HG03280 (cell line): ENCODE measurements around the gene SLC36A1.
A peak's percentile ranks its signal among the peaks of the same experiment; 100 is the strongest.

ENCODE experiments used
- ATAC-seq: cut with Tn5 transposase; IDR thresholded peaks from one replicate; pipeline ENCODE4 v1.9.1; 2021; ENCODE audit warnings: mild to moderate bottlenecking, moderate library complexity; ENCODE audit not compliant: unreplicated experiment

The SLC36A1 gene

DNA sequence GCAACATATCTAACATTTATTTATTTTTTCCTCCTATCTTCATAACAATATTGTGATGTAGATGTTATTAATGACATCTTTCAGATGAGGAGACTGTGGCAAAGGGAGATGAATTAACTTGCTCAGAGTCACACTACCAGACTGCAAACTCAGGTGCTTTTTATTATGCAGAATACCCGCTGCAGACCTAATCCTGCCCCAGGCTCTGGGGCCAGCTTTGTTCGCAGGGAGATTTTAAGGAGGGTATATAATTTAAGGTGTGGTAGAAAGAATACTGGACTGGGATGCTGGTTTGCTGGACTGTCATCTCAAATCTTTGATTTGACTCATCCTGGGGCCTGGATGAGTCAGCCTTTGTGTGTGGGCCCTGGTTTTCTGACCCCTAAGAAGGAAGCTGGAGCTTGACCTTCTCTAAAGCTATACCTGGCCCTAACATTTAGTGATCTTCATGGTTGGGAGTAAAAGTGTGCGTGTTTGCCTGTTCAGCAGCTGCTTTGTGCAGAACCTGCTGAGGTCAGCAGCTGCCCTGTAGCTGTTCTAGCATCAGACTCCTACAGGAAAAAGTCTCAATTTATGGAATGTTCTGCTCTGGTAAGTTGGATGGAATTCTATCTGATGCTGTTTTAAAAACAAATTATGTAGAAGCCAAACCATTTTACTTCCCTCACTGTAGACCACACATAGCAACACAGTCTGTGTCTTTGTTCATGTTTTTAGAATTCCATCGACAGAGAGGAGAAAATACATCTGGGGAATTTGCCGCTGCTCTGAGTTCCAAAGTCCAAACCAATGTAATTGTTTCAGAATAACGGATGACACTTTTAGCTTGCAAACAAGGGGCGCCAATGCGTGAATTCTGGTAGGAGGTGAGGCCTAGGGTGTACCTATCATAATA lies 4.5 kb downstream of the SLC36A1 start:
- ATAC-seq, result peak; percentile 47

DNA sequence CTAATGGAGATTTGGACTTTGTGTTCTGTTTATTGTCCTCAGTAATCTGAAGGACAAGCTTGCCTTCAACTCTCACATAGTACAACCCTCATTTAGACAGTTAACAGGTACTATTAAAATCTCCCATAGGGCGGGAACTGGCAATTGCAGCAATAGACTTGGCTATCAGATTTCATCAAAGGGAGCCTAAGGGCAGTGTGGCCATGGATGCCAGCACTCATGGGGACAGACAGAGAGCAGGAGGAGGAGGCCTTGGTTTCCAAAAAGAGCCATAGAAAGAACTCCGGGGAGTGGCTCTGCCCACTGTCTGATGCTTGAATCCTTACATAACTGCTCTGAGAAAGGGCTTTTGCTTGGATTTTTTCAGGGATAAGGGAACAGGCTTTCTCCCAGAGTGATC lies 6.8 kb downstream of the SLC36A1 start:
- no peak for ATAC-seq

DNA sequence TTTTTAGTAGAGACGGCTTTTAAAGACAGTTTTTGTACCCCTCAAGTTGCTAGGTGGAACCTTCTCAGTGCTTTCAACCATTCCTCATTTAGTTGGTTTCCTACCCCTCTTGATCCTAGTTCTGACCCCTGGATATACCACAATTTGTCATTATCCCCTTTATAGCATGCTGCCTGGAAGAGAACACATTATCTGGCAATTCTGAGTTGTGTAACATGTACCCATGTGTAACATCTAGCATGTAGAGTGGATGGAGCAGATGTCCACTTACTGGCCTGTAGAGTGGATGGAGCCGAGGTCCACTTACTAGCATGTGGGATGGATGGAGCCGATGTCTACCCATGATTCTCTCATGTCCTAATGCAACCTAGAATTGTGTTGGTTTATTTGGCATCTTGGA lies 7.5 kb downstream of the SLC36A1 start:
- no peak for ATAC-seq

DNA sequence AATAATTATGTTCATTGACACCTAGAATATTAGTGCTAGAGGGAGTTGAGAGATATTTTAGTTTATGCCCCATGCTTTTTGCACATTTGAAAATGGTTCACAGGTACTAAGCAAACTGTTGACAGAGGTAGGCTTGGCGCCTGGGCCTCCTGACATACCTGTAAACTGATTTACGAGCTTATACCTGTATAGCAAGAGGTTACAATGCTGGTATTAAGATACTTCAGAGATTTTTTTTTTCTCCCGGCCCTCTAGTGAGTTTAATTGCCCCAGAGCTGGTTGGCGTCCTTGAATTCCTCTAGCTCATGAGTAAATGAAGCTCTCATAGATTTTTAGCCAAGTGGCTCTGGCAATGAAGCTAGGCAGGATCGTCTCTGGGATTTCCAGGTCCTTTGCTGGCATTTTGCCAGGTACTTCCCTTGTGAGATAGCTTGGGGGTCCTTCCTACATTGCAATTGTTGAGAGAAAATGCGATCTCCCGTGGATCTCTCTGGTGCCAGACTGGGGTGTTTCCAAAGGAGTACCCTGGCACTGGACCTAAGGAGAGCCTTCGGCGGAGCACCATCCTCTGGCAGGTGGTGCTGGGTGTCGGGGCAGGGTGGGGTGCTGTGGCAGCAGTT lies 9.0 kb downstream of the SLC36A1 start:
- no peak for ATAC-seq

DNA sequence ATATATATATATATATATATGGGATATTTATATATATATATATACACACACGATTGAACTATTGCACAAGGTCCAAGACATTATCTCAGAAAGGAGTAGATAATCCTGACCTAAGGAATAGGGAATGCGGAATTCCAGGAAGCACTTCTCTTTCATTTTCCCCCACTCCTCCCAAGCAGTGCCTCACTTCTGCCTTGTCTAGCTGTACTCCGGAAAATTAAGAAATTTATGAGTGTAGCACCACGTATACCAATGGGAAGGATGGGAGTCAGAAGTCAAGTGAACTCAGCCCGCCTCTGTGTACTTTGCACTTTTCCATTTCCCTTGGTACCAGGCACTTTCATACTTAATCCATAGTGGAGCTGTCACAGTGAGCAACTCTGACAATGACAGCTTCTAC lies 10.9 kb downstream of the SLC36A1 start:
- no peak for ATAC-seq

DNA sequence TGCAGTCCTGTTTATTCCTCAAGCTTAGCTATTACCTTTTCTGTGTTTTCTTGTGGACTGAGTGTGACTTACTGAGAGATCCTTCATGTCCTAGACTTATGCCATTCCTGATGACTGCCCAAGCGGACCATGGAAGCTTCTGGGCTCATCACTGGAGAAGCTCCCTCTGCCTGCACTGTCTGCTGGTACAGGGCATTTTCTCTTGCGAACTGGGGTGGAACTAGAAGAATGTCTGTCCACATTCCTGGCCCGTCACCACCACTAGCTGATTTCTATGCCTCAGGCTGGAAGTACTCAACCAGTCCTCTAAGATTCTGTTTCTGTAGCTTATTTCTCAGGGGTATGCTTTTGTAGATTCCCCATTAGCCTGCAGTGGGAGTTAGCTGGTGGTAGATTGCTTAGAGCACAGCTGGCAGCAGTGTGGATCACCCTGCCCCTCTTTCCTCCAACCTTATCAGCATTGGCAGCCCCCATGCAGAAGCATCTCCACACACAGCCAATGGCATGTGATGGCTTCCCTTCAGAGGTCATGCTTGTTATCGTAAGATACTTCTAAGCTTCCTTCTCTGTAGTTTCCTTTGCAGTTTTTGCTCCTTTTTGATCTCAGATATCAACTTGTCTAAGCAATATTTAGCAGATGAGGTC lies 12.4 kb downstream of the SLC36A1 start:
- no peak for ATAC-seq

DNA sequence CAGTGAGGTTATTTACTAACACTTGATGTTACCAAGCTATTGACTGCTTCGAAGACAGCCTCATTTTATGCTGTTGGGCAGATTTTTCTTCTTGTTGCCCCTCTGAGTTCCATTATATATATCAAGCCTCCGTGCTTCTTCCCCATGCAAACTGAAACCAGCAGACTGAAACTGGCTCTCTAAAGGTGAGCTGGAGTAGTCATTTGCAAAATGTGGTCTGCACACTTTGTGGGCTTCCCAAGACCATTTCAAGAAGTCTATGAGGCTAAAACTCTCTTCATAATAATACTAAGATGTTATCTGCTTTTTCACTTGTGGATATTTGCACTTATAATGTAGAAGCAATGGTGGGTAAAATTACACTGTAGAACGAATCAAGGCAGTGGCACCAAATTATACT lies 13.9 kb downstream of the SLC36A1 start:
- peak; percentile 94 for ATAC-seq

DNA sequence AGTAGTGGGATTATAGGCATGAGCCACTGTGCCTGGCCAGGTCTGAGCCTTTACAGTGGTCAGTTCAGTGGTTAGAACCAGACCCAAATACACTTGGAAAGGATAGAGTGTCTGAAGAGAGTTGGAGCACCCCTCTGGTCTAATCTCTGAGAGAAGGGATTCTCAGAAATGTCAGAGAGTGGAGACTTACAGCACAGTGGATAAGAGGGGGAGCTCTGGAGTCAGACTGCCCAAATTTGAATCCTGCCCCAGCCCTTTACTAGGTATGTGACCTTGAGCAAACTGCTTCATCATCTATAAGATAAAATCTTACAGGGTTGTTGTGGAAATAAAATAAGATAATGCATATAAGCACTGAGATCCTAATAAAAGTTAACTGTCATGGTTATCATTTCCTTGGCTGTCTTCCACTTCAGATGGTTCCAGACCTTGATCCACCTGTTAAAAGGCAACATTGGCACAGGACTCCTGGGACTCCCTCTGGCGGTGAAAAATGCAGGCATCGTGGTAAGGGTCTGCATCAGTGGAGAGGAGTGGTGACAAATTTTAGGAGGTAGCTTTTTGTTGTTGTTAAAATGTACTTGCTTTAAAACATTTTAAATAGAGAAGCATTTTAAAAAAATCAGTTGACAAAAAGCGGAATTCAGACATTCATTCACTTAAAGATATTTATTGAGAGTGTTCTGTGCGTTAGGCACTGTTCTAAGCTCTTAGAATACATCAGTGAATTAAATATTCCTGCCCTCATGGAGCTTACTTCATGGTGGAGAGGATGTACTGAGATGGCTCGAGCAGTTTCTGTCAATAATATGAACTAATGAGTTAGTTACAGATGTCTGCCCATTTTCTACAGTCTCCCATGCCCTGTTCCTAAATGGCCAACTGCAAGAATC lies 16.0 kb downstream of the SLC36A1 start:
- no peak for ATAC-seq

DNA sequence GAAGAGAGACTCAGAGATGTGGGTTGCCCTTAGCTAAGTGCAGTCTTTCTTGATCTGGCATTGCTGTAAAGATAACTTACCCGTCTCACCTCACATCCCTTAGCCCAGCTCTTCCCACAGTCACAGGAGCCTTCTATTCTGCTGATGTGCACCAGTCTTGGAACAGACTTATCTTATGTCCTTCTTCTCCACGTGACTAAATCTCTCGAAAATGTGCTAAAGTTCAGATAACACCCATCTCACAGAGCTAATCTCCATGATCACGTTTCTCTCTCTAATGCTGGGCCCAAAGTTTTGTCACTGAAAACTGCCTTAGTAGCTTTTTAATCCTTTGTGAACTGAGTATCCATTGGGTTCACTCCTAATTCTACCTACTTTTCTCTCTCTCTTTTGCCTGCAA lies 16.7 kb downstream of the SLC36A1 start:
- no peak for ATAC-seq

DNA sequence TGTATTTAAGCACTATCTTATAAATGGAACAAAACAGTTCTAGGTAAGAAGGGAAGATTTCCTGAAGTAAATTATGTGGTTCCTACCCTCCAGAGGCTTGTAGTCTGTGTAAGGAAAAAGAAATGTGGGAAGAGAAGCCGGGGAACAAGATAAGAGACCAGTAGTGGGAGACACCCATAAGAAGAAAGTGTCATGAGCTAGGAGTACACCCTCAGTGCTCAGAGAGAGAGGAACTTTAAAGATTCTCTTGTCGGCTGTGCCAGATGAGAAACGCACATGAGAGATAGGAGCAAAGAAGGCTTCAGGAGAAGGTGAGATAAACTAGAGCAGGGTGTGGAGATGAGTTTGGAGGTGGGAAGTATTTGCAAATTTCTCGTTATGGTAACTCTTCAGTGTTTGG lies 18.1 kb downstream of the SLC36A1 start:
- ATAC-seq, result no peak

DNA sequence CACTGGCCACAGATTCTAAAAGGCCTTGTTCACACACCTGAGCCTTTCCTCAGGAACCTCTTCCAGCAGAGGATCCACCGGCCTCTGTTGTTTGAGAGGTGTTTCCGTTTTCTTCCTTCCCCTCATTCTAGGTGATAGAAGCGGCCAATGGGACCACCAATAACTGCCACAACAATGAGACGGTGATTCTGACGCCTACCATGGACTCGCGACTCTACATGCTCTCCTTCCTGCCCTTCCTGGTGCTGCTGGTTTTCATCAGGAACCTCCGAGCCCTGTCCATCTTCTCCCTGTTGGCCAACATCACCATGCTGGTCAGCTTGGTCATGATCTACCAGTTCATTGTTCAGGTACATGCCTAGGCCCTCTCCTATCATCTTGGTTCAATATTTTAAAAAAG lies 20.2 kb downstream of the SLC36A1 start:
- no peak for ATAC-seq

DNA sequence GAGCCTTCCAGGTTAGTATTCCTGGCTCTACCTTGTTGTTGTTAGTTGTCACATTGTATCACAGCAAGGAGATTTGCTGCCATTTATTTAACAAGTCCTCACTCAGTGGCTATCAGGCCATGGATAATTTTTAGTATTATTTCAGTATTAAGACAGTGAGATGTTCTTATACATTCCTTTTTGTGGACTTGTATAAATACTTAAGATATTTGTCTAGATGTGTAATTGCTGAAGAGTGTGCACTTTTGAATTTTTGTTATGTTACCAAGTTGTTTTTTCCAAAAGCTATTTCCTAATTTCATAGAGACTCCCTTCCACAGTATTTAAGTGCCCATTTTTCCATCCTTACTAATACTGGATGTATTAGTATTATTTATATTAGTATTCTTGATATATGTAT lies 22.0 kb downstream of the SLC36A1 start:
- ATAC-seq, result no peak

DNA sequence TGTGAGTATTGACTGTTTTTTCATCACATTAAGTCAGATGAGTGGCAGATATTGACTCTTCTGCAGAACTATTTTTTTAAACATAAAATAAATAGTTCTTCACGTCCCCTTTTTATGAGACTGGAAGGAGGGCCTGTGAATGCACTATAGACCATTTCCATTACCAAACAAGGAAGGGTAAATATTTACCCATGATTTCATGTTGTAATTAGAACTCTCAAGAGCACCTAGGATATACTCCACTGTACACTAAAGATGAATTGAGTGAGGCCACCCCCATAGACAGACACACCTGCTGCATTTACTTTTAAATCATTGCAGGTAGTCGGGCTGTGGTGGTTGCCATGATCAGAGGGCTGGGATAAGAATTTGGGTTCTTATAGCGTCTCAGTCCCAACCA lies 22.6 kb downstream of the SLC36A1 start:
- ATAC-seq, result no peak

DNA sequence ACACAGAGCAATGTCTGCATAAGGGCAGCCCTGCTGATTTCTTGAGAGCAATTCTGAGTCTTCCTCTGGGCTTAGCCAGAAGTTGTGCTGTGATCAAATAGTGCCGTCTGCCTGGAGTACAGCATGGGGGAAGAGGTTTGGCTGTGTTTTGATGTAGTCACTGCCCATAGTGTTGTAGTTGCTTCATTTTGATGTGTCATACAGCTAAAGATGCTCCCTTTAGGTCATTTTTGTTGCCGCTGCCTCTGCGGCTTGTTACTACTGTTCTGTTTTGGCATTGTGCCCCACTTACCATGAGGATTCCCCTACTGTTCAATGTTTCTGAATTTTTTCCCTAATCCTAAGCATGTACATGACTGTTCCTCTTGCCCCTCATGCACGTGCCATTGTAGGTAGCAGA lies 23.0 kb downstream of the SLC36A1 start:
- ATAC-seq, result no peak

DNA sequence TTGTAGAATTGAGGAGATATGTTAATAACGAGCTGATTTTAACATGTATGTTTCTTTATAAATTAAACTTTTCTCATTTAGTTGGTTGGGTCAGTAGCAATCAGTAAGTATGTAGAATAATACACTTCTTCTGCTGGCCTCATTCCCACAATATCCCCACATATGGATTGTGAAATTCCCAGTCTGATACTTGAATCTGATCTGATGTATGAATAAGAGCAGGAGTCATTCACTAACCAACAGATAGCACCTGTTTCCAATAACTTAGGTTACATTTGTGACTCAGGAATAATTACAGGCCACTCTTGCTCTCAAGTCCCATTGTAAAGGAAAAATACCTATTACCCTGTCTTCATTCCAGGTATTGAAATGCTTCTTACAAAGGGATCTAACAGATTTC lies 23.9 kb downstream of the SLC36A1 start:
- no peak for ATAC-seq

DNA sequence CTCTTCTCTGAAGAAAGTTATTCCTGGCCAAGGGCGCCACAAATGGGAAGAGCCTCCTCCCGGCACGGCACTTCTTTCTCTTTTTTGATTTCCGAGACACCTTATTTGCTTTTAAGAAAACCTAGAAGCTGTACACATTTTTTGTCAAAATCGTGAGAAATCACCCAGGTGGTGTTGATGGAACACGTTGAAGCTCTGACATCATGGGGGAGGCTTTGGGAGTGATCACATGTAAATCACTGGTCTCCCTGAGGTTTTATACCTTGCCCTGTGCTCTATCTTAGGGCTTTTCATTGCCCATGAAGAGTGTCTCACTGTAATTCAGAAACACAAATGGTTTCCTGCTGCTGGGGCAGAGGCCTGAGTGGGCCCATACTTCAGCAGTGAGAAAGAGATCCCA lies 27.4 kb downstream of the SLC36A1 start:
- no peak for ATAC-seq

DNA sequence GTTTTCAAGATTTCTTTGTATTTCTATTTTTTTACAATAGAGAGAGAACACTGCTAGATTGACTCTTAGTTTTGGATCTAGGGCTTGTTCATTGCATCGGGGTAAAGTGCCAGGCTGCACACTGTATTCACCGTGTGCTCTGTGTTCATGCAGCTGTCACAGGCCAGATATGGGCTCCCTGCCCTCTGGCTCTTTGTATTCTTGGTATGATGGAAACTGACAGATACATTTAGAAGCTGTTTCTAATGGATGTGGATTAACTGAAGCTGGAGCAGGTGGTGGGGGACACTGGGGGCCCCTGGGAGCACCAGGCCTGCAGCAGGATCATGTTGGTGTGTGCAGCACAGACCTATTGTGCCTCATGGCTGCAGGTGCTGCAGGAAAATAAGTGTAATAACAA lies 28.0 kb downstream of the SLC36A1 start:
- no peak for ATAC-seq

DNA sequence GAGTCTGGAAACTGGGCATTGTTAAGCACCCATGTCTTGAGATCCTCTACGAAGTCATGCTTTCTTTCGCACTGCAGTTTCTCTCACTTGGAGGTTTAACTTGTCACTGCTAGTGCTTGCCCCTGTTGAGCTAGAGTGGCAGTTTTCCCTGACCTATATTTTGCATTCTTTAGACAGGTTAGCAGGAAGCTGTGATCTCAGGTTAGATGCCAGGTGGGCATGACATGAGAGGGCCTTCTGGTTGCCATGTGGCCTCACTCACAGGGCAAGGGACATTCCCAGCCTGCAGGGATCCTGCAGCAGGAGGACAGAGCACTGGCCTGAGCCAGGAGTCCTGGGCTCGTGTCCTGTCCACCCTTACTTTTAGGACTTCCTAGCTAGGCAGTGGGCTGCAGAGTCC lies 28.6 kb downstream of the SLC36A1 start:
- ATAC-seq, result no peak

DNA sequence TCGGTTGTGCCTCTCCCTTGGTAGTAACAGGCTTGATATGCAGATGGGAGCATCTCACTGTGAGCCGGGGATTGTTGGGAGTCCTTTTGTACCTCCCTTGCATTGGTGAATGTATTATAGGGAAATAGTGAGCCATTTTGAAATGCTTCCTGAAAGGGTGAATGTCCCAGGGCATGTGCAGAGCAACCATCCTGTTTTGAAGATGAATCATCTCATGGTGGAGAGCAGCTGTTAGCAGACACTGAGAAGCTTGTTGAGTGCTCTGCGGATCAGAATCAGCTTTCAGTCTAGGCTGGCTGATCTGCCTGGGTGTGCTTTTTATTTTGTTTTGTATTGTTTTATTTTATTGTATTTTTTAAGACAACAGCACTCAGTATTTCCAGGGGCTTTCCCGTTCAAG lies 29.7 kb downstream of the SLC36A1 start:
- ATAC-seq, result no peak

DNA sequence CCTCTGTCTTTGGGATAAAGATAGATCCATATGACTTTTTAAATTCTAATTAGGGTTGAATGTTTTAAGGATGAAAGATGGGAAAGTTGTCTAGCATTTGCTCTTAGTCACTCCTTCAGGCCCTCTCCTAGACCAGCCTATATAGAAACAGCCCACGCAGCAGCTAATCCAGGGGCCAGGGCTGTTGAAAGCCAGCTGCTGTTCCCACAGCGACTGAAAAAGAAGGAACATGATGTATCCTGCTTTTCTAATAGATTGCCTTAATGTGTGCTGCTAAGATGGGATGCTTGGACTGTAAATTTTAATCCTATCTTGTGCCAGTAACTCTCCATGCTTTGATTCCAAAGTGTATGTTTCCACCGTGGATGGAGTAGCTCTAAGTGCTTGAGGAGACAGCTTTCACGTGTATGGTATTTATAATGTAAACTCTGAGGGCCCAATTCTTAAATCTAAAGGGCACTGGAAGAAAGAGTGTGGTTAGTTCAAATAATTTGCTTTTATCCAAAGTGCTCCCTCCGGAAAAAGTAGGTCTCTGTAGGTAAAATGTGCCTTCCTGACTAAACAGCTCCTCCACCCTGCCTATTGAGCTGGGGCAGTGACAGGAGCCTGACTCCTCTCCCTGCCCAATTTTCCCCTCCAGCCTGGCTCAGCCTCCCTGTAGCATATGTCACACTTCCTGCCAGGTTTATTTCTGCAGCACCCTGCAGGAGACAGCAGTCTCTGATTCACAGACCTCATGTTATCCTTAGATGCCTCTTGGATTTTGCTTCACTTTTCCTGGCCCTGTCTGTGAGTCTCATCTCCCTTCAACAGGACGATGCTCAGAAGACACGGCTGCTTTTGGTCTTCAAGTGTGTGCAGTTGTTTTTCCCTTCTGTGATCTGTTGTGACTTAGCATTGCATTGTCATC lies 33.2 kb downstream of the SLC36A1 start:
- ATAC-seq, result no peak
